OCI-LY1 (cell line): ENCODE measurements around the gene IL1RAPL1.

Source experiments
- H2AFZ ChIP-seq: fragments of 200-600 bp; sonication (generic), shearing (Covaris generic); 2 replicates; pipeline ENCODE4 v1.6.0; 2014; ENCODE audit warnings: antibody characterized with exemption, mild to moderate bottlenecking, low read length
- H3F3A ChIP-seq: fragments of 200-600 bp; sonication (generic), shearing (Covaris generic); 2 replicates; pipeline ENCODE4 v1.6.0; 2014; ENCODE audit warnings: mild to moderate bottlenecking, antibody characterized with exemption, low read length, moderate library complexity; ENCODE audit not compliant: insufficient read depth
- H3K27ac ChIP-seq: fragments of 200-600 bp; sonication (generic); 2 replicates; pipeline ENCODE4 v1.5.1; 2014; ENCODE audit warnings: low read length, mixed run types, mild to moderate bottlenecking, low read depth; ENCODE audit not compliant: poor library complexity, severe bottlenecking
- H3K27me3 ChIP-seq: fragments of 200-600 bp; sonication (generic); 2 replicates; pipeline ENCODE4 v1.6.0; 2014; ENCODE audit warnings: antibody characterized with exemption, mild to moderate bottlenecking, low read length, moderate library complexity; ENCODE audit not compliant: insufficient read depth
- H3K36me3 ChIP-seq: fragments of 200-600 bp; sonication (generic); 2 replicates; pipeline ENCODE4 v1.6.1; 2014; ENCODE audit warnings: mild to moderate bottlenecking, antibody characterized with exemption, low read length, moderate library complexity, mixed read lengths; ENCODE audit not compliant: insufficient read depth
- H3K4me1 ChIP-seq: fragments of 200-600 bp; sonication (generic); 2 replicates; pipeline ENCODE4 v1.5.1; 2014; ENCODE audit warnings: mild to moderate bottlenecking, low read length, moderate library complexity; ENCODE audit not compliant: insufficient read depth, severe bottlenecking
- H3K4me2 ChIP-seq: fragments of 200-600 bp; sonication (generic), shearing (Covaris generic); 2 replicates; pipeline ENCODE4 v1.6.1; 2014; ENCODE audit warnings: low read length
- H3K4me3 ChIP-seq: fragments of 200-600 bp; sonication (generic); 2 replicates; pipeline ENCODE4 v1.5.1; 2014; ENCODE audit warnings: low read length, low read depth, mild to moderate bottlenecking, mixed read lengths; ENCODE audit not compliant: poor library complexity, severe bottlenecking
- H3K79me2 ChIP-seq: fragments of 200-600 bp; shearing (Covaris generic); 2 replicates; pipeline ENCODE4 v1.6.1; 2016; ENCODE audit warnings: mixed run types, low read length, mixed read lengths; ENCODE audit not compliant: insufficient read depth
- H3K9ac ChIP-seq: fragments of 200-600 bp; sonication (generic), shearing (Covaris generic); 2 replicates; pipeline ENCODE4 v1.6.1; 2014; ENCODE audit warnings: mild to moderate bottlenecking, low read length, mixed read lengths
- H3K9me2 ChIP-seq: fragments of 200-600 bp; sonication (generic), shearing (Covaris generic); 2 replicates; pipeline ENCODE4 v1.6.1; 2014; ENCODE audit warnings: low read depth, mild to moderate bottlenecking, low read length, mixed read lengths
- H3K9me3 ChIP-seq: fragments of 200-600 bp; shearing (Covaris generic); 2 replicates; pipeline ENCODE4 v1.6.1; 2014; ENCODE audit warnings: low read length, mixed read lengths
- H4K20me1 ChIP-seq: fragments of 200-600 bp; sonication (generic), shearing (Covaris generic); 2 replicates; pipeline ENCODE4 v1.6.0; 2016; ENCODE audit warnings: mild to moderate bottlenecking, low read length; ENCODE audit not compliant: insufficient read depth
- CTCF ChIP-seq: fragments of 200-600 bp; sonication (generic), shearing (Covaris generic); IDR thresholded peaks from 2 replicates; pipeline ENCODE4 v1.5.1; 2017; ENCODE audit warnings: mild to moderate bottlenecking, antibody characterized with exemption, low read length, moderate library complexity, mixed read lengths
- EZH2 ChIP-seq: fragments of 200-600 bp; sonication (generic), shearing (Covaris generic); IDR thresholded peaks from 2 replicates; pipeline ENCODE4 v1.8.0; 2017; ENCODE audit warnings: borderline replicate concordance, mixed run types, mild to moderate bottlenecking, antibody characterized with exemption, low read length, moderate library complexity, mixed read lengths

Gene IL1RAPL1

DNA sequence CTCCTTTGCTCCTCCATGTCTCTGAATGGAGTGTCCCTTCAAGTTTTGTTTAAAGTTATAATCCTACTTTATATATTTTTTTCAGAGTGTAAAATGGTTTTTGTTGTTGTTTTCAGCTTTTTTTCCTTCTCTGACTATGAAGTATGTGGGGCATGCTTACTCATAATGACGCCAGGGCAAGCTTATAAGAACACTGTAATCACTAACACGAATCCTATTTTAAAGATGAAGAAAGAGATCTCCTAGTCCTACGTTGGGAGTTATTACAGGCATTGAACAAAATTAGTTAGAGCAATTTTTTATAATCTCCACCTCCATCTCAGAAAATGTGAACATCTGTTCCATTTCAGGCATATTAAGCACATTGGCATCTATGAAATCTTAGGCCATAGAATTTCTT lies 1360.0 kb downstream of the IL1RAPL1 start:
- Histone ChIP-seq H3K27ac (no peak overlapping the region), H3K79me2 (no peaks in the 10 kb centered on the region), H2AFZ (no peak overlapping the region), H3K4me3 (no peak overlapping the region), H3K9me2 (no peaks in the 10 kb centered on the region), H3K27me3 (no peaks in the 10 kb centered on the region), H3F3A (no peaks in the 10 kb centered on the region), H3K9me3 (no peaks in the 10 kb centered on the region), H3K4me2 (no peak overlapping the region), H3K4me1 (no peaks in the 10 kb centered on the region), H4K20me1 (no peaks in the 10 kb centered on the region), H3K36me3 (no peaks in the 10 kb centered on the region), H3K9ac (no peak overlapping the region)
- no peak for TF ChIP-seq CTCF
- no peak for TF ChIP-seq EZH2

GRCh38 chrX:29948653-29949052 lies 1361.4 kb downstream of the IL1RAPL1 start:
- Histone ChIP-seq H3K4me3 (no peak overlapping the region), H3K36me3 (no peaks in the 10 kb centered on the region), H3K4me1 (no peaks in the 10 kb centered on the region), H3K9me3 (no peaks in the 10 kb centered on the region), H3K9me2 (no peaks in the 10 kb centered on the region), H2AFZ (no peak overlapping the region), H3K9ac (no peak overlapping the region), H3K4me2 (no peak overlapping the region), H4K20me1 (no peaks in the 10 kb centered on the region), H3K27ac (no peak overlapping the region), H3F3A (no peaks in the 10 kb centered on the region), H3K79me2 (no peaks in the 10 kb centered on the region), H3K27me3 (no peaks in the 10 kb centered on the region)
- no peak for TF ChIP-seq CTCF
- TF ChIP-seq EZH2: no peak

DNA sequence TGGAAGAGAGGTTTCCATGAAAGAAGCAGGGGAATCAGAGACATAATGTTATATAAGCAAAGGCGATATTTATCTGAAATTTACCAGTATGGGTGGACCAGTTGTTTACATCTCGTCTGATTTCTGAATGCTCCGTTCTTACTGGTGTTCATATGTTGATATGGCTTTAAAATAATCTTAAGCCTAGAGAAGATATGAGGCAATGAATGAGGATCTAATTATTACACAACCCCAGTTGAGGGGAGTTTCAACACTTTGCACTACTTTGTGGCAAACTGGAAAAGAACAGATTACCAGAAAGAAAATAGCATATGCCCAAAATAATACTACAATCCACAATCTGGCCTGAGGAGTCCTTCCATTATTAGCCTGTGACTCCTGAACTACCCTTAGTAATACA lies 1364.8 kb downstream of the IL1RAPL1 start:
- no peak overlapping the region for H3K9ac ChIP-seq
- H3K4me2 ChIP-seq: no peak overlapping the region
- no peaks in the 10 kb centered on the region for H3K4me1 ChIP-seq
- H3K79me2 ChIP-seq: no peaks in the 10 kb centered on the region
- no peaks in the 10 kb centered on the region for H3K27me3 ChIP-seq
- no peak overlapping the region for H3K27ac ChIP-seq
- TF ChIP-seq EZH2 (no peak), CTCF (no peak)
- no peaks in the 10 kb centered on the region for H3F3A ChIP-seq
- H3K4me3 ChIP-seq: no peak overlapping the region
- H2AFZ ChIP-seq: no peak overlapping the region
- no peaks in the 10 kb centered on the region for H3K36me3 ChIP-seq
- H3K9me2 ChIP-seq: no peaks in the 10 kb centered on the region
- H3K9me3 ChIP-seq: no peaks in the 10 kb centered on the region
- H4K20me1 ChIP-seq: no peaks in the 10 kb centered on the region
